GM12878 (cell line): ENCODE data around the gene AATF. TPM values are rescaled to one million over a fixed set of nuclear protein-coding genes. Genes with fewer than 3 reads are reported as not detected.

Experiments
- ATAC-seq: fragments of 200-7000 bp; cut with Tn5 transposase; 3 replicates; pipeline ENCODE4 v1.9.1; 2020; ENCODE audit warnings: mild to moderate bottlenecking, moderate library complexity
- BruUV-seq: library from RNA; stranded (reverse); fragments of 400-500 nt; replicated peaks from 2 replicates; lab custom pipeline; 2021; lab: Mats Ljungman, UMichigan
- CTCF ChIA-PET: fragments of 300-600 bp; sonication (Branson Sonifier 250); formaldehyde crosslinking; extraction: SDS; loops from one replicate; lab custom pipeline; 2021; ENCODE audit warnings: inconsistent platforms; lab: Yijun Ruan, JAX
- POLR2A ChIA-PET: fragments of 350-600 bp; formaldehyde crosslinking; extraction: SDS; loops from one replicate; lab custom pipeline; 2021; ENCODE audit warnings: inconsistent platforms; lab: Charles Lee
- RAD21 ChIA-PET: fragments of 300-600 bp; sonication (Branson Sonifier 250); formaldehyde crosslinking; loops from one replicate; lab custom pipeline; 2023; ENCODE audit warnings: antibody characterized with exemption; ENCODE audit not compliant: unreplicated experiment; lab: Charles Lee
- SMC1A ChIA-PET: fragments of 300-600 bp; sonication (Branson Sonifier 250); formaldehyde crosslinking; loops from one replicate; lab custom pipeline; 2023; ENCODE audit not compliant: unreplicated experiment, uncharacterized antibody; lab: Charles Lee
- DNase-seq: peaks from one replicate; pipeline ENCODE4 v3.0.0-alpha.2; 2011; ENCODE audit warnings: low read depth, low spot score
- FAIRE-seq: peaks from 3 replicates; lab custom pipeline; 2011; peaks lifted over from hg19 to GRCh38; lab: Jason Lieb, UNC
- H2AFZ ChIP-seq: 2 replicates; pipeline ENCODE4 v1.6.0; 2011; ENCODE audit warnings: low read depth, low read length, control low read depth; ENCODE audit not compliant: control insufficient read depth
- H3K27ac ChIP-seq: 2 replicates; pipeline ENCODE4 v1.5.1; 2011; ENCODE audit warnings: control low read depth; ENCODE audit not compliant: control insufficient read depth, insufficient read depth
- H3K27me3 ChIP-seq, 2 experiments: replicated peaks in 1 of 2; 2 replicates each; pipeline versions ENCODE4 v1.6.0 to v1.6.1; 2011; ENCODE audit warnings: low read length in 1 of 2; ENCODE audit not compliant: control insufficient read depth in 2 of 2, insufficient read depth in 2 of 2
- H3K36me3 ChIP-seq, 2 experiments: 2 replicates each; pipeline ENCODE4 v1.5.1; 2011; ENCODE audit warnings: low read length in 1 of 2; ENCODE audit not compliant: control insufficient read depth in 2 of 2, insufficient read depth in 2 of 2
- H3K4me1 ChIP-seq: 2 replicates; pipeline ENCODE4 v1.6.1; 2011; ENCODE audit warnings: mild to moderate bottlenecking, low read length, moderate library complexity, mixed read lengths; ENCODE audit not compliant: control insufficient read depth, insufficient read depth
- H3K4me2 ChIP-seq: 2 replicates; pipeline ENCODE4 v1.6.0; 2011; ENCODE audit warnings: control low read depth; ENCODE audit not compliant: control insufficient read depth, insufficient read depth
- H3K4me3 ChIP-seq: fragments of 200-600 bp; sonication (generic); 2 replicates; pipeline ENCODE4 v1.5.1; 2016
- H3K79me2 ChIP-seq: 2 replicates; pipeline ENCODE4 v1.6.0; 2011; ENCODE audit warnings: low read length; ENCODE audit not compliant: control insufficient read depth, insufficient read depth
- H3K9ac ChIP-seq: 2 replicates; pipeline ENCODE4 v1.8.0; 2011; ENCODE audit warnings: low read length, control low read depth, mixed read lengths; ENCODE audit not compliant: control insufficient read depth, insufficient read depth
- H3K9me3 ChIP-seq: replicated peaks from 3 replicates; pipeline ENCODE4 v1.5.1; 2011; ENCODE audit warnings: mild to moderate bottlenecking, low read length; ENCODE audit not compliant: control insufficient read depth, insufficient read depth
- H4K20me1 ChIP-seq: 2 replicates; pipeline ENCODE4 v1.6.0; 2011; ENCODE audit not compliant: control insufficient read depth, insufficient read depth
- CBX3 ChIP-seq: fragments of 200-600 bp; sonication (generic); IDR thresholded peaks from 2 replicates; pipeline ENCODE4 v1.6.1; 2016; ENCODE audit warnings: low read depth, borderline replicate concordance
- CREB1 ChIP-seq: IDR thresholded peaks from 2 replicates; pipeline ENCODE4 v1.6.1; 2012; ENCODE audit warnings: low read depth, mild to moderate bottlenecking, inconsistent platforms
- ZSCAN29 ChIP-seq: fragments of 450-650 bp; IDR thresholded peaks from 2 replicates; pipeline ENCODE4 v1.6.1; 2017; ENCODE audit warnings: mild to moderate bottlenecking, moderate library complexity
- WGBS: methylation state at CpG from one replicate; pipeline ENCODE4 v1.1.6; 2016; ENCODE audit warnings: low lambda C conversion rate; ENCODE audit not compliant: insufficient replicate concordance, insufficient coverage; ENCODE audit errors: missing lambda C conversion rate; 5-methylcytosine and 5-hydroxymethylcytosine counted together
- in situ Hi-C: fragments of 300-500 bp; cut with MboI; formaldehyde crosslinking; loops from 9 replicates; pipeline ENCODE4 v1.14.3; 2018; ENCODE audit warnings: mixed read lengths
- intact Hi-C: fragments of 100-400 bp; cut with micrococcal nuclease; formaldehyde crosslinking; loops from one replicate; pipeline ENCODE4 v1.14.2; 2022; ENCODE audit not compliant: unreplicated experiment
- polyA plus RNA-seq, 11 experiments: library from polyadenylated mRNA; depleted of rRNA in 4 of 11; unstranded in 6 of 11; stranded (reverse) in 5 of 11; fragments of >200 nt; fragmentation: Nextera tagmentation in 4 of 11; fragmentation: Illumina TruSeq in 1 of 11; extraction: Ambion mirVana in 4 of 11; extraction: Trizol in 1 of 11; gene quantifications; 1 replicate in 1 of 11; 2 replicates in 10 of 11; pipeline versions ENCODE4 v1.2.1 to v1.2.3, GENCODE V29; 2011 to 2016; ENCODE audit warnings: inconsistent platforms in 2 of 11, missing spikeins in 2 of 11, low read depth in 1 of 11
- total RNA-seq, 4 experiments: library from RNA; depleted of rRNA in 3 of 4; stranded (reverse); fragments of >200 nt in 3 of 4; fragmentation: Illumina TruSeq in 1 of 4; extraction: Trizol in 1 of 4; gene quantifications; 2 replicates each; pipeline versions ENCODE4 v1.2.1 to v1.2.3, GENCODE V29; 2013 to 2021
- TF ChIP-seq, protein P1 (sequence below): IDR thresholded peaks from 2 replicates; pipeline ENCODE4 v1.6.1; 2011; ENCODE audit warnings: mild to moderate bottlenecking, low read depth, low read length, moderate library complexity; ENCODE audit not compliant: insufficient replicate concordance
- TF ChIP-seq, protein P2 (sequence below): fragments of 450-650 bp; IDR thresholded peaks from 2 replicates; pipeline ENCODE4 v1.6.1; 2014; ENCODE audit warnings: mild to moderate bottlenecking
- TF ChIP-seq, protein P3 (sequence below): fragments of 450-650 bp; IDR thresholded peaks from 2 replicates; pipeline ENCODE4 v1.6.1; 2017; ENCODE audit warnings: antibody characterized with exemption, mild to moderate bottlenecking, moderate library complexity
- TF ChIP-seq, protein P4 (sequence below): fragments of 150-350 bp; IDR thresholded peaks from 2 replicates; pipeline ENCODE4 v1.6.1; 2016; ENCODE audit warnings: low read depth, low read length

Gene AATF
- total and polyA plus RNA-seq, 10 of the 15 experiments (the other 5 are each of a cell fraction or from before 2014, with no cell fraction given): 36.8 to 110 (median 77.9) TPM

DNA sequence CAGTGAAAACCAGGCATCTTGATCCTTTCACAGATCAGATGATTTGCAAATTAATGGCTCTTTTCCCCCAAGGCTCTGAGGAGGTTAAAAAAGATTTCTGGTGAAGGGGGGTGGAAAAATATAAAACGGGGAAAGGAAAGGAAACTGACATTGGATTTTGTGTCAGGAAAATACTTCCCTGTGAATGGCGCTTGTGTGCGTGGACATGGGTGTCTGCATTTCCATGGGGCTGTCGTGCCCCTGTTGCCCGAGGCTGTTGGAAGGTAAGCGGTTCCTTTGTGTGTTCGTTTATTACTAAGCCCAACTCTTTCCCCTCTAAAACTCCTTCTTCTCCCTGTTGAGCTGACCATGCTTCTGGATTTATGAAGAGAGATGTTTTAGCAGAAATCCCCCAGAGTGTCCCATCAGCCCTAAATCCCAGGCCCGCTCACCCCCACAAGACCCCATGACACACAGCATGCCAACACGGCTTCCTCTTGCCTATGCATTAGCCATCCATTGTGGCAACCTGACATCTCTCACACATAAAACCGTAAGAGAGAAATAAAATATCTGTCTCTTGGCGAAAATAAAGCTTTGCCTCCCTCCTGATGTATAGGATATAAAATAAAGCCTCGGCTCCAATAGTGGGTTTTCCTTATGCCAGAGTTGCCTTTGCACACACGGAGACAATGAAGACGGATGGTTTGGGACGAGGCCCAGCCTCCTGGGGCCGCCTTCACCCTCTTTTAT is 18.7 kb upstream of the AATF start:
- FAIRE-seq (no peak), ATAC-seq (no peak), DNase-seq (no peak)
- in situ Hi-C loops (no loop called here), intact Hi-C loops (no loop called here)
- Histone ChIP-seq H3K79me2 (no peaks in the 10 kb centered on the region), H3K27ac (no peak overlapping the region), H3K4me3 (no peak overlapping the region), H3K36me3 (no peaks in the 10 kb centered on the region), H3K9me3 (no peaks in the 10 kb centered on the region), H3K4me2 (no peak overlapping the region), H3K4me1 (peaks cover 8% of the 10 kb centered on the region), H2AFZ (no peak overlapping the region), H4K20me1 (no peaks in the 10 kb centered on the region), H3K27me3 (peaks cover 31 to 34% of the 10 kb centered on the region in 2 experiments), H3K9ac (no peak overlapping the region)
- TF ChIP-seq CBX3: no peak
- TF ChIP-seq, protein P1, sequence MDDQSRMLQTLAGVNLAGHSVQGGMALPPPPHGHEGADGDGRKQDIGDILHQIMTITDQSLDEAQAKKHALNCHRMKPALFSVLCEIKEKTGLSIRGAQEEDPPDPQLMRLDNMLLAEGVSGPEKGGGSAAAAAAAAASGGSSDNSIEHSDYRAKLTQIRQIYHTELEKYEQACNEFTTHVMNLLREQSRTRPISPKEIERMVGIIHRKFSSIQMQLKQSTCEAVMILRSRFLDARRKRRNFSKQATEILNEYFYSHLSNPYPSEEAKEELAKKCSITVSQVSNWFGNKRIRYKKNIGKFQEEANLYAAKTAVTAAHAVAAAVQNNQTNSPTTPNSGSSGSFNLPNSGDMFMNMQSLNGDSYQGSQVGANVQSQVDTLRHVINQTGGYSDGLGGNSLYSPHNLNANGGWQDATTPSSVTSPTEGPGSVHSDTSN: no peak
- TF ChIP-seq ZSCAN29: no peak
- RAD21 ChIA-PET: interaction anchor here (0.5 kb wide), 1 partner anchor 282 kb away, joined by 3 read pairs; no protein-coding TSS in a partner anchor
- SMC1A ChIA-PET: no interaction called here
- POLR2A ChIA-PET: no interaction called here
- CTCF ChIA-PET: no interaction called here
- WGBS: 51% methylated on average over 16 of the region's 16 CpGs
- BruUV-seq: no TSS peak

DNA sequence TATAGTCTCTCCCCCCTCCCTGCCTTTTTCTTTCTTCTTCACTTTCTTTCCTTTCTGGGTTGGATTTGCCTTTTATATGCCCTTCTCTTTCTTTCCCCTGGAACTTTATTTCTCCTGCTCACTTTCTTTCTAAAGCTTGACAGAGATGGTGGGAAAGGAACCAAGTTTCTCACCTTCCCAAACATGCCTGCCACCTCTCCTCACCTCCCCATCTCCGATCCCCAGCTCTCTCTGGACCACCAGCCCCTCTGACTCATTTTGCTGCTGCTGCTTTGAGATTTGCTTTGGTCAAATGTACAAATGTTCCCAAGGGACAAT is 18.2 kb upstream of the AATF start:
- H4K20me1 ChIP-seq: no peaks in the 10 kb centered on the region
- DNase-seq (no peak), ATAC-seq (no peak), FAIRE-seq (no peak)
- intact Hi-C loops: no loop called here
- H3K36me3 ChIP-seq: no peaks in the 10 kb centered on the region
- no peak overlapping the region for H3K4me2 ChIP-seq
- in situ Hi-C loops: no loop called here
- no TSS peak for BruUV-seq
- H3K4me3 ChIP-seq: no peak overlapping the region
- ChIA-PET SMC1A (no interaction called here), CTCF (no interaction called here), RAD21 (interaction anchor here (0.5 kb wide), 1 partner anchor 282 kb away, joined by 3 read pairs; no protein-coding TSS in a partner anchor), POLR2A (no interaction called here)
- no peak overlapping the region for H2AFZ ChIP-seq
- no peaks in the 10 kb centered on the region for H3K79me2 ChIP-seq
- H3K27ac ChIP-seq: no peak overlapping the region
- no peak overlapping the region for H3K9ac ChIP-seq
- H3K27me3 ChIP-seq: peaks cover 36 to 39% of the 10 kb centered on the region in 2 experiments
- no peaks in the 10 kb centered on the region for H3K9me3 ChIP-seq
- H3K4me1 ChIP-seq: peaks cover 8% of the 10 kb centered on the region
- WGBS: 6% methylated on average over 1 of the region's 1 CpG
- TF ChIP-seq, protein P2, sequence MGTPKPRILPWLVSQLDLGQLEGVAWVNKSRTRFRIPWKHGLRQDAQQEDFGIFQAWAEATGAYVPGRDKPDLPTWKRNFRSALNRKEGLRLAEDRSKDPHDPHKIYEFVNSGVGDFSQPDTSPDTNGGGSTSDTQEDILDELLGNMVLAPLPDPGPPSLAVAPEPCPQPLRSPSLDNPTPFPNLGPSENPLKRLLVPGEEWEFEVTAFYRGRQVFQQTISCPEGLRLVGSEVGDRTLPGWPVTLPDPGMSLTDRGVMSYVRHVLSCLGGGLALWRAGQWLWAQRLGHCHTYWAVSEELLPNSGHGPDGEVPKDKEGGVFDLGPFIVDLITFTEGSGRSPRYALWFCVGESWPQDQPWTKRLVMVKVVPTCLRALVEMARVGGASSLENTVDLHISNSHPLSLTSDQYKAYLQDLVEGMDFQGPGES: no peak
- TF ChIP-seq, protein P3, sequence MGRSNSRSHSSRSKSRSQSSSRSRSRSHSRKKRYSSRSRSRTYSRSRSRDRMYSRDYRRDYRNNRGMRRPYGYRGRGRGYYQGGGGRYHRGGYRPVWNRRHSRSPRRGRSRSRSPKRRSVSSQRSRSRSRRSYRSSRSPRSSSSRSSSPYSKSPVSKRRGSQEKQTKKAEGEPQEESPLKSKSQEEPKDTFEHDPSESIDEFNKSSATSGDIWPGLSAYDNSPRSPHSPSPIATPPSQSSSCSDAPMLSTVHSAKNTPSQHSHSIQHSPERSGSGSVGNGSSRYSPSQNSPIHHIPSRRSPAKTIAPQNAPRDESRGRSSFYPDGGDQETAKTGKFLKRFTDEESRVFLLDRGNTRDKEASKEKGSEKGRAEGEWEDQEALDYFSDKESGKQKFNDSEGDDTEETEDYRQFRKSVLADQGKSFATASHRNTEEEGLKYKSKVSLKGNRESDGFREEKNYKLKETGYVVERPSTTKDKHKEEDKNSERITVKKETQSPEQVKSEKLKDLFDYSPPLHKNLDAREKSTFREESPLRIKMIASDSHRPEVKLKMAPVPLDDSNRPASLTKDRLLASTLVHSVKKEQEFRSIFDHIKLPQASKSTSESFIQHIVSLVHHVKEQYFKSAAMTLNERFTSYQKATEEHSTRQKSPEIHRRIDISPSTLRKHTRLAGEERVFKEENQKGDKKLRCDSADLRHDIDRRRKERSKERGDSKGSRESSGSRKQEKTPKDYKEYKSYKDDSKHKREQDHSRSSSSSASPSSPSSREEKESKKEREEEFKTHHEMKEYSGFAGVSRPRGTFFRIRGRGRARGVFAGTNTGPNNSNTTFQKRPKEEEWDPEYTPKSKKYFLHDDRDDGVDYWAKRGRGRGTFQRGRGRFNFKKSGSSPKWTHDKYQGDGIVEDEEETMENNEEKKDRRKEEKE: no peak
- TF ChIP-seq, protein P4, sequence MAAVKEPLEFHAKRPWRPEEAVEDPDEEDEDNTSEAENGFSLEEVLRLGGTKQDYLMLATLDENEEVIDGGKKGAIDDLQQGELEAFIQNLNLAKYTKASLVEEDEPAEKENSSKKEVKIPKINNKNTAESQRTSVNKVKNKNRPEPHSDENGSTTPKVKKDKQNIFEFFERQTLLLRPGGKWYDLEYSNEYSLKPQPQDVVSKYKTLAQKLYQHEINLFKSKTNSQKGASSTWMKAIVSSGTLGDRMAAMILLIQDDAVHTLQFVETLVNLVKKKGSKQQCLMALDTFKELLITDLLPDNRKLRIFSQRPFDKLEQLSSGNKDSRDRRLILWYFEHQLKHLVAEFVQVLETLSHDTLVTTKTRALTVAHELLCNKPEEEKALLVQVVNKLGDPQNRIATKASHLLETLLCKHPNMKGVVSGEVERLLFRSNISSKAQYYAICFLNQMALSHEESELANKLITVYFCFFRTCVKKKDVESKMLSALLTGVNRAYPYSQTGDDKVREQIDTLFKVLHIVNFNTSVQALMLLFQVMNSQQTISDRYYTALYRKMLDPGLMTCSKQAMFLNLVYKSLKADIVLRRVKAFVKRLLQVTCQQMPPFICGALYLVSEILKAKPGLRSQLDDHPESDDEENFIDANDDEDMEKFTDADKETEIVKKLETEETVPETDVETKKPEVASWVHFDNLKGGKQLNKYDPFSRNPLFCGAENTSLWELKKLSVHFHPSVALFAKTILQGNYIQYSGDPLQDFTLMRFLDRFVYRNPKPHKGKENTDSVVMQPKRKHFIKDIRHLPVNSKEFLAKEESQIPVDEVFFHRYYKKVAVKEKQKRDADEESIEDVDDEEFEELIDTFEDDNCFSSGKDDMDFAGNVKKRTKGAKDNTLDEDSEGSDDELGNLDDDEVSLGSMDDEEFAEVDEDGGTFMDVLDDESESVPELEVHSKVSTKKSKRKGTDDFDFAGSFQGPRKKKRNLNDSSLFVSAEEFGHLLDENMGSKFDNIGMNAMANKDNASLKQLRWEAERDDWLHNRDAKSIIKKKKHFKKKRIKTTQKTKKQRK: no peak
- TF ChIP-seq CREB1: no peak
